Aorta (tissue), 5 donors: ENCODE data around the gene POC5. TPM values are rescaled to one million over a fixed set of nuclear protein-coding genes. Genes with fewer than 3 reads are reported as not detected.
A peak's percentile ranks its signal among the peaks of the same experiment; 100 is the strongest.
"Not testable (repeated sequence)": the region's sequence is repeated elsewhere in the genome, so short reads cannot be mapped to it uniquely, and the experiment has no call there.

Experiments used
- ATAC-seq: fragments of 200-7000 bp; cut with Tn5 transposase; one replicate; pipeline ENCODE4 v1.9.1; 2022; ENCODE audit warnings: moderate library complexity; ENCODE audit not compliant: low FRiP score
- DNase-seq, 2 donors: peaks; one replicate each; pipeline ENCODE4 v3.0.0-alpha.2; 2020
- H3K27ac ChIP-seq, 2 donors: one replicate each; pipeline ENCODE4 v1.5.1; 2013; ENCODE audit warnings: low read length in 2 of 2, mild to moderate bottlenecking in 2 of 2, moderate library complexity in 2 of 2, control low read depth in 1 of 2, inconsistent platforms in 1 of 2, low read depth in 1 of 2
- H3K27me3 ChIP-seq, 2 donors: one replicate each; pipeline ENCODE4 v1.6.1; 2013; ENCODE audit warnings: control low read depth in 1 of 2, low read length in 1 of 2, mild to moderate bottlenecking in 1 of 2, moderate library complexity in 1 of 2; ENCODE audit not compliant: insufficient read depth in 2 of 2, control insufficient read depth in 1 of 2
- H3K36me3 ChIP-seq, 2 donors: one replicate each; pipeline ENCODE4 v1.6.1; 2013; ENCODE audit warnings: control low read depth in 1 of 2, low read length in 1 of 2, mild to moderate bottlenecking in 1 of 2; ENCODE audit not compliant: insufficient read depth in 2 of 2, control insufficient read depth in 1 of 2
- H3K4me1 ChIP-seq, 2 donors: one replicate each; pipeline ENCODE4 v1.6.1; 2013; ENCODE audit warnings: low read length in 2 of 2, control low read depth in 1 of 2, mild to moderate bottlenecking in 1 of 2, moderate library complexity in 1 of 2; ENCODE audit not compliant: insufficient read depth in 2 of 2, control insufficient read depth in 1 of 2
- H3K4me3 ChIP-seq, 2 donors: one replicate each; pipeline ENCODE4 v1.5.1; 2013; ENCODE audit warnings: low read length in 2 of 2, control low read depth in 1 of 2, mild to moderate bottlenecking in 1 of 2
- H3K9me3 ChIP-seq: one replicate; pipeline ENCODE4 v1.6.1; 2013; ENCODE audit warnings: mild to moderate bottlenecking, low read length; ENCODE audit not compliant: control insufficient read depth
- WGBS, 2 donors: extraction: QIAGEN DNeasy Blood & Tissue Kit; methylation state at CpG; one replicate each; pipeline ENCODE4 v1.1.7; 2013; 5-methylcytosine and 5-hydroxymethylcytosine counted together
- intact Hi-C, 2 donors: fragments of 100-400 bp; cut with DNase I; formaldehyde crosslinking; loops; one replicate each; pipeline versions ENCODE4 v1.14.2 to v1.15.0; 2022
- polyA plus RNA-seq, 2 donors: library from polyadenylated mRNA; stranded (reverse); fragments of 200-250 nt; gene quantifications; one replicate each; pipeline ENCODE4 v1.2.3, GENCODE V29; 2013
- total RNA-seq, 2 donors: library from RNA; stranded (reverse); fragmentation: NEBNext Ultra II Directional; extraction: Animal tissue kit (Norgen Biotek cat#: 25700); gene quantifications; one replicate each; pipeline ENCODE4 v1.2.1, GENCODE V29; 2021
- donor health status: healthy with polysubstance abuse.
- donor health status: Bipolar disorder and iron deficiency.
- donor health status: DM: no; HTN: no; CAD: no.
- donor health status: DM: no; HTN: no; CAD: no.
- donor health status: DM: yes; HTN: yes; CAD: no.

POC5 gene
- total and polyA plus RNA-seq, 4 donors = 6.1 to 11.8 (median 8.0) TPM

DNA sequence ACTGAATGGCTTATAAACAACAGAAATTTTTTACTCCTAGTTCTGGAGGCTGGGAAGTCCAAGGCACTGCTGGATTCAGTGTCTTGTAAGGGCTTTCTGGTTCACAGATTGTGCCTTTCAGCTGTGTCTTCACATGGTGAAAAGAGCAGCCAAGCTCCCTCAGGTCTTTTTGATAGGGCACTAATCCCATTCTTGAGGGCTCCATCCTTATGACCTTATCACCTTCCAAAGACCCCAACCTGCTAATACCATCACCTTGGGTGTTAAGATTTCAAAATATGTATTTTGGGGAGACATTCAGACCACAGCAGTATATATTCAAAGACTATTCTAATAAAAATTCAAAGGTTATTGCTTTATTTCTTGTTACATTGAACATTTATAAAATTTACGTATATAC lies 16.5 kb upstream of the POC5 start:
- DNase-seq (no peak), ATAC-seq (no peak)
- no peaks in the 10 kb centered on the region for H3K27me3 ChIP-seq
- H3K4me1 ChIP-seq = no peaks in the 10 kb centered on the region
- no peaks in the 10 kb centered on the region for H3K36me3 ChIP-seq
- H3K4me3 ChIP-seq = no peak overlapping the region
- intact Hi-C loops = no loop called here
- no peak overlapping the region for H3K27ac ChIP-seq
- 92% methylated on average over 1 of the region's 1 CpG for WGBS, 2 donors
- H3K9me3 ChIP-seq = no peaks in the 10 kb centered on the region

DNA sequence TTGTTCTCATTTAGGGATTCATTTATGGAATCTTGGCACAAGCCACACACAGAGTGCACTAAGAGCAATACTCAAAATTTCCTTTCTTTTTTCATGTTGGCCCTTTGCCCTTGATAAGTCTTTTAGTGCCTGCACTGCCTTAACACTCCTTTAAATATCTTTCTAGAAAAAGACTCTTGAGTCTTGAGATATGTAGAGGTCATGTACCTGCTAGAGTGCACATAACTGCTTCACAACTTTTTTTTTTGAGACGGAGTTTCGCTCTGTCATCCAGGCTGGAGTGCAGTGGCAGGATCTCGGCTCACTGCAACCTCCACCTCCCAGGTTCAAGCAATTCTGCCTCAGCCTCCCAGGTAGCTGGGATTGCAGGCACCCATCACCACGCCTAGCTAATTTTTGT lies 14.3 kb upstream of the POC5 start:
- not testable (repeated sequence) for H3K27me3 ChIP-seq

DNA sequence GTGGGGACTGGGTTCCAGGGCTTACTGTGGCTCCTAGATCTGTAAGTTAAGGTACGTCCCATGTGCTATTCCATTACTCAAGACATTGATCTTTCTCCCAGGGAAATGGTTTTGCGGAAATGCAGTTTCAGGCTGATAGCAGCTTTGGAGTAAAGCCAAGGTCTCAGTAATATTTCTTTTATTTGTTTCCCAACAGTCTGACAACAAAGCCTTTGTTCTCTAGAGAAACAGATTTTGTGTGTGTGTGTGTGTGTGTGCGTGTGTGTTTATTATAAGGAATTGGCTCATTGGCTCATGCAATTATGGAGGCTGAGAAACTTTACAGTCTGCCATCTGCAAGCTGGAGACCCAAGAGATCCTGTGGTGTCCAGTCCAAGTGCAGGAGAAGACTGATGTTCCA lies 12.1 kb upstream of the POC5 start:
- no peak for ATAC-seq
- no peaks in the 10 kb centered on the region for H3K4me1 ChIP-seq
- DNase-seq = no peak
- no peak overlapping the region for H3K27ac ChIP-seq
- no peaks in the 10 kb centered on the region for H3K27me3 ChIP-seq
- no peak overlapping the region for H3K4me3 ChIP-seq
- WGBS, 2 donors = 78 to 86% methylated on average over 3 of the region's 3 CpGs
- H3K9me3 ChIP-seq = no peaks in the 10 kb centered on the region
- intact Hi-C loops = no loop called here
- H3K36me3 ChIP-seq = no peaks in the 10 kb centered on the region

More for the DNA sequence above, 14.3 kb upstream of the POC5 start:
- H3K4me1 ChIP-seq, intact Hi-C loops, H3K4me3 ChIP-seq, DNase-seq, H3K27ac ChIP-seq, H3K36me3 ChIP-seq, ATAC-seq, H3K9me3 ChIP-seq: not testable (repeated sequence)
- 93 to 94% methylated on average over 4 of the region's 4 CpGs for WGBS, 2 donors

DNA sequence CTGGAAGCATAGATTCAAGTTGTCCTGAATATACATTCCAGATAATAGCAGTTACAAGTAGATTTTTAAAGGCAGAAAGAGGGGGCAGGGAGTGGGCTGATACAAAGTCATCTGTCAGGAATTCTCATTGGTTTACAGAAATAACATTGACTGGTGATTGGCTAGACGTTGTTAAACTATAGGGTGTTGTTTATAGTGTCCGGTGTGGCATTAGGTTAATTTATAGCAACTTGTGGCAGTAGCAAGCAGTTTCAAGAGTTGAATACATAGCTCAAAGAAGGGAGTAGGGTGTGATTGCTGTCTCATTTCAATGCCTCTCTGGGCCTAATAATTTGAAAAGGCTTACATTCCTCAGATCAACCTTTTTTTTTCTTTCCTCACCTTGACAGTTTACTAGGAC lies 10.7 kb upstream of the POC5 start:
- intact Hi-C loops = no loop called here
- no peak overlapping the region for H3K27ac ChIP-seq
- H3K27me3 ChIP-seq = no peaks in the 10 kb centered on the region
- WGBS, 2 donors = 37 to 40% methylated on average over 2 of the region's 2 CpGs
- H3K9me3 ChIP-seq = no peaks in the 10 kb centered on the region
- no peak for ATAC-seq
- DNase-seq = no peak
- H3K36me3 ChIP-seq = no peaks in the 10 kb centered on the region
- no peak overlapping the region for H3K4me3 ChIP-seq
- no peaks in the 10 kb centered on the region for H3K4me1 ChIP-seq

DNA sequence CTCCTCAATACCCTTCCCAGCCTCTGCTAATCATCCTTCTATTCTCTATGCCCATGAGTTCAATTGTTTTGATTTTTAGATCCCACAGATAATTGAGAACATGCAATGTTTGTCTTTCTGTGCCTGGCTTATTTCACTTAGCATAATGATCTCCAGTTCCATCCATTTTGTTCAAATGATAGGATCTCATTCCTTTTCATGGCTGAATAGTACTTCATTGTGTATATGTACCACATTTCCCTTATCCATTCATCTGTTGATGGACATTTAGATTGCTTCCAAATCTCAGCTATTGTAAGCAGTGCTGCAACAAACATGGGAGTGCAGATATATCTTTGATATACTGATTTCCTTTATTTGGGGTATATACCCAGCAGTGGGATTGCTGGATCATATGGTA lies 9.0 kb upstream of the POC5 start:
- ATAC-seq, H3K4me1 ChIP-seq, intact Hi-C loops, H3K9me3 ChIP-seq, H3K4me3 ChIP-seq, H3K36me3 ChIP-seq, H3K27ac ChIP-seq, DNase-seq, H3K27me3 ChIP-seq: not testable (repeated sequence)

DNA sequence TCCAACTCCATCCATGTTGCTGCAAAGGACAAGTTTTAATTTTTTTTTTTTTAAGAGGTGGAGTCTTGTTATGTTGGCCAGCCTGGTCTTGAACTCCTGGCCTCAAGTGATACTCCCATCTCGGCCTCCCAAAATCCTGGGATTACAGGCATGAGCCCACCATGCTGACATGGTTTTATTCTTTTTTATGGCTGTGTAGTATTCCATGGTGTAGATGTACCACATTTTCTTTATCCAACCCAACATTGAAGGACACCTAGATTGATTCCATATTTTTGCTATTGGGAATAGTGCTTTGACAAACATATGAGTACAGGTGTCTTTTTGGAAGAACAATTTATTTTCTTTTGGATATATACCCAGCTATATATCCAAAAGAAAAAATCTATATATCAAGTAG lies 6.1 kb upstream of the POC5 start:
- Histone ChIP-seq H3K9me3 (no peaks in the 10 kb centered on the region), H3K36me3 (no peaks in the 10 kb centered on the region), H3K27me3 (no peaks in the 10 kb centered on the region), H3K27ac (no peak overlapping the region), H3K4me3 (no peak overlapping the region), H3K4me1 (no peaks in the 10 kb centered on the region)
- ATAC-seq (no peak), DNase-seq (no peak)
- intact Hi-C loops = no loop called here
- 83 to 84% methylated on average over 1 of the region's 1 CpG for WGBS, 2 donors

DNA sequence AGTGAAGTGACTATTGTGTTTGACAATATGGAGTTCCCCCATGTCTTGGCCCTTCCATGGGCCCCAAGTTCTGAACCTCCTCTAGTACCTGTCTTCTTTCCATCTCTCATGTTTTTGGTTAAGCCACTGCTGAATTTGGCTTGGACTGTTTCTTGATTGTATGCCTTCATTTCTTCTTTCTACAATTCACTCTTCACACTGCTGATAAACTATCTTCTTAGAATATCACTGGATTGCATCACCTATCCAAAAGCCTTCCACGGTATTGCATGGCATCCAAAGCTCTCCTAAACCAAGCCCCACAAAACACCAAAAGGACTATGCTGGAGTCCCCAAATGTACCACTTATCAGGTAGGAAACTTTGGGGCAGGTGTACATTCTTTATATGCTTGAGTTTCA lies 4.3 kb upstream of the POC5 start:
- no peaks in the 10 kb centered on the region for H3K36me3 ChIP-seq
- no peak overlapping the region for H3K27ac ChIP-seq
- H3K27me3 ChIP-seq = no peaks in the 10 kb centered on the region
- DNase-seq = no peak
- no peaks in the 10 kb centered on the region for H3K4me1 ChIP-seq
- no peak overlapping the region for H3K4me3 ChIP-seq
- WGBS, 2 donors = 67 to 76% methylated on average over 1 of the region's 1 CpG
- H3K9me3 ChIP-seq = no peaks in the 10 kb centered on the region
- no peak for ATAC-seq
- intact Hi-C loops = no loop called here

DNA sequence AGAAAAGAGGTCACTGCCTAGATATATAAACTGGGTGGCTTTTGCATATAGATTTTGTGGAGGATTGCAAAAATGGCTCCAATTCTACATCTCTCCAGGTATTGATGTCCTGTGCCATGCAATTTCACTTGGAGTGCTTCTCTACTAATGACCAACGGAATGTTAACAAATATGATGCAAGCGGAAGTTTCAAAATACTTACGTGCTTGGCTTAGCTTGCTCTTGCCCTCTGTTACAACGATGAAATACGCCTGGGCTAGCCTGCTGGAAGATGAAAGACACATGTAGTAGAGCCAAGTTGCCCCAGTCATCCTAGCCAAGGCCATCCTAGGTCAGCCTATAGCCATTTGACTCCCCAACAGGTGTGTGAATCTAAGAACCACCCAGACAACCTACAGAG lies 3.6 kb upstream of the POC5 start:
- ATAC-seq = no peak
- no peaks in the 10 kb centered on the region for H3K4me1 ChIP-seq
- no peaks in the 10 kb centered on the region for H3K9me3 ChIP-seq
- intact Hi-C loops = no loop called here
- H3K27me3 ChIP-seq = no peaks in the 10 kb centered on the region
- DNase-seq = no peak
- H3K4me3 ChIP-seq = no peak overlapping the region
- no peaks in the 10 kb centered on the region for H3K36me3 ChIP-seq
- no peak overlapping the region for H3K27ac ChIP-seq
- WGBS, 2 donors = 84% methylated on average over 5 of the region's 5 CpGs

DNA sequence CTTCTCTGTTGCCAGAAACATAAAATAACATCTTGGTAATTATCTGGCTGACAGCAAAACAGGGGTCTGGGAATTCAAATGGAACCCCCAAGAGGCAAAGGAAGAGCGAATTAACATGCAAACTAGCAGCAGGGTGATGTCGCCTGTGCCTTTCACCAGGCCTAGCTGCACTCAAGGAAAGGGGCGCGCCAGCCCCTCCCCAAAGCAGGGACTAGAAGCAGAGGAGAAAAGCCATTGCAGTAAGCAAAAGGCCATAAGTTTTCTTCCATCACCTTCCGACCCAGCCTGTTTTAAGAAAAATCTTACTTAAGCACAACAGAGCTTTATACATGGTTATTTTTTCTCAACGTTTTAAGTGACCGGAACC lies 539 bp downstream of the POC5 start:
- 2% methylated on average over 7 of the region's 7 CpGs for WGBS, 2 donors
- intact Hi-C loops = loop anchor here in 1 of 2 donors (10.0 kb wide), 1 partner anchor 202 kb away; the partner anchor contains the start of genes CERT1 and POLK

More for the DNA sequence above, 539 bp downstream of the POC5 start:
- peak overlapping the region; percentile 58 to 71 for H3K4me3 ChIP-seq
- no peaks in the 10 kb centered on the region for H3K36me3 ChIP-seq
- H3K9me3 ChIP-seq = no peaks in the 10 kb centered on the region
- no peaks in the 10 kb centered on the region for H3K4me1 ChIP-seq
- peak overlapping the region in 1 of 2 donors; percentile 80 for H3K27ac ChIP-seq
- ATAC-seq (no peak), DNase-seq (peak in 1 of 2 donors; percentile 48)
- H3K27me3 ChIP-seq = no peaks in the 10 kb centered on the region
